Panc1 (cell line): ENCODE data around the gene ARHGEF37. TPM values are rescaled to one million over a fixed set of nuclear protein-coding genes. Genes with fewer than 3 reads are reported as not detected.
"Not testable (repeated sequence)": the region's sequence is repeated elsewhere in the genome, so short reads cannot be mapped to it uniquely, and the experiment has no call there.

Experiments
- ATAC-seq: fragments of 200-7000 bp; cut with Tn5 transposase; 2 replicates; pipeline ENCODE4 v1.9.1; 2020; ENCODE audit warnings: mild to moderate bottlenecking, moderate library complexity
- BruUV-seq: library from RNA; stranded (reverse); fragments of 400-500 nt; replicated peaks from 2 replicates; lab custom pipeline; 2021; lab: Mats Ljungman, UMichigan
- CTCF ChIA-PET: fragments of 300-600 bp; sonication (Branson Sonifier 250); formaldehyde crosslinking; loops from one replicate; lab custom pipeline; 2022; ENCODE audit warnings: antibody characterized with exemption; lab: Charles Lee
- POLR2A ChIA-PET: fragments of 300-600 bp; sonication (Branson Sonifier 250); formaldehyde crosslinking; loops from one replicate; lab custom pipeline; 2022; ENCODE audit warnings: antibody characterized with exemption; lab: Charles Lee
- DNase-seq: peaks from one replicate; pipeline ENCODE4 v3.0.0-alpha.2; 2010; ENCODE audit warnings: low read depth, low spot score
- H3K27ac ChIP-seq: 2 replicates; pipeline ENCODE4 v1.5.1; 2011; ENCODE audit warnings: mild to moderate bottlenecking, low read length, inconsistent platforms
- H3K27me3 ChIP-seq: fragments of 200-500 bp; sonication (Bioruptor generic); 2 replicates; pipeline ENCODE4 v1.6.0; 2014; ENCODE audit warnings: low read length, inconsistent platforms; ENCODE audit not compliant: control insufficient read depth, insufficient read depth
- H3K36me3 ChIP-seq: fragments of 200-500 bp; sonication (Bioruptor generic); 2 replicates; pipeline ENCODE4 v1.5.1; 2014; ENCODE audit warnings: inconsistent platforms, mild to moderate bottlenecking, low read length, moderate library complexity; ENCODE audit not compliant: control insufficient read depth, insufficient read depth
- H3K4me1 ChIP-seq: 2 replicates; pipeline ENCODE4 v1.5.1; 2011; ENCODE audit warnings: inconsistent platforms, mild to moderate bottlenecking, low read length, moderate library complexity; ENCODE audit not compliant: control insufficient read depth, insufficient read depth
- H3K4me3 ChIP-seq, 2 experiments: 2 replicates each; pipeline ENCODE4 v1.5.1; 2011 to 2012; ENCODE audit warnings: low read depth in 2 of 2, low read length in 2 of 2, mild to moderate bottlenecking in 2 of 2, inconsistent platforms in 1 of 2, moderate library complexity in 1 of 2
- H3K9me3 ChIP-seq: fragments of 200-500 bp; sonication (Bioruptor generic); 2 replicates; pipeline ENCODE4 v1.5.1; 2014; ENCODE audit warnings: low read depth, mild to moderate bottlenecking, inconsistent platforms, low read length, moderate library complexity; ENCODE audit not compliant: control insufficient read depth, insufficient read depth
- CTCF ChIP-seq: fragments of 450-650 bp; IDR thresholded peaks from 2 replicates; pipeline ENCODE4 v1.5.1; 2017; ENCODE audit warnings: mild to moderate bottlenecking
- POLR2AphosphoS5 ChIP-seq: IDR thresholded peaks from 2 replicates; pipeline ENCODE4 v1.6.1; 2012; ENCODE audit warnings: mild to moderate bottlenecking, low read depth, low read length, moderate library complexity
- REST ChIP-seq, 2 experiments: IDR thresholded peaks; 2 replicates each; pipeline ENCODE4 v1.6.1; 2011 to 2012; ENCODE audit warnings: low read depth in 2 of 2, control low read depth in 1 of 2, low read length in 1 of 2, mild to moderate bottlenecking in 1 of 2, moderate library complexity in 1 of 2; ENCODE audit not compliant: insufficient read depth in 1 of 2
- SIN3A ChIP-seq: IDR thresholded peaks from 2 replicates; pipeline ENCODE4 v1.6.1; 2012; ENCODE audit warnings: low read depth, mild to moderate bottlenecking, low read length, moderate library complexity, borderline replicate concordance; ENCODE audit not compliant: insufficient read depth
- TCF7L2 ChIP-seq: IDR thresholded peaks from 2 replicates; pipeline ENCODE4 v1.6.1; 2011; ENCODE audit warnings: mild to moderate bottlenecking, low read depth, low read length, inconsistent platforms
- in situ Hi-C: cut with HindIII; loops from 2 replicates; pipeline ENCODE4 v1.10.0; 2016; ENCODE audit warnings: low sequenced_read_pairs, low pct_unique_long_range_greater_than_20kb
- intact Hi-C: fragments of 100-400 bp; cut with micrococcal nuclease; formaldehyde crosslinking; loops from one replicate; pipeline ENCODE4 v1.10.0; 2022; ENCODE audit not compliant: unreplicated experiment
- total RNA-seq: library from RNA; stranded (reverse); gene quantifications from one replicate; pipeline ENCODE4 v1.2.1, GENCODE V29; 2021; ENCODE audit not compliant: unreplicated experiment

The ARHGEF37 gene
- total RNA-seq, 1 experiment from 2014 or later, result 3.2 TPM

GRCh38 chr5:149597618-149598017 lies 16.3 kb downstream of the ARHGEF37 start:
- Histone ChIP-seq H3K36me3 (no peaks in the 10 kb centered on the region), H3K4me1 (no peaks in the 10 kb centered on the region), H3K27ac (no peak overlapping the region), H3K27me3 (no peaks in the 10 kb centered on the region), H3K9me3 (no peaks in the 10 kb centered on the region), H3K4me3 (no peak overlapping the region)
- no peak for TF ChIP-seq POLR2AphosphoS5
- no peak for TF ChIP-seq TCF7L2
- no peak for TF ChIP-seq SIN3A
- no peak for TF ChIP-seq REST (IDR thresholded peaks at IDR 0.05; ENCODE audit: insufficient read depth in 1 of 2, low read depth in 2 of 2, low read length in 1 of 2)
- BruUV-seq, result no TSS peak
- ChIA-PET CTCF (interaction anchor here (0.7 kb wide), 1 partner anchor 79 kb away, joined by 5 read pairs; no protein-coding TSS in a partner anchor), POLR2A (no interaction called here)
- intact Hi-C loops (no loop called here), in situ Hi-C loops (no loop called here)
- no peak for DNase-seq
- ATAC-seq, result no peak

- H3K9me3 ChIP-seq, POLR2A ChIA-PET, BruUV-seq: not testable (repeated sequence)
Measured at GRCh38 chr5:149598234-149598633, 16.9 kb downstream of the ARHGEF37 start.

GRCh38 chr5:149598966-149599365 lies 17.7 kb downstream of the ARHGEF37 start:
- Histone ChIP-seq H3K36me3 (no peaks in the 10 kb centered on the region), H3K4me1 (no peaks in the 10 kb centered on the region), H3K9me3 (no peaks in the 10 kb centered on the region), H3K27me3 (no peaks in the 10 kb centered on the region), H3K4me3 (no peak overlapping the region), H3K27ac (no peak overlapping the region)
- in situ Hi-C loops (no loop called here), intact Hi-C loops (no loop called here)
- ChIA-PET POLR2A (no interaction called here), CTCF (no interaction called here)
- TF ChIP-seq REST (IDR thresholded peaks at IDR 0.05; ENCODE audit: insufficient read depth in 1 of 2, low read depth in 2 of 2, low read length in 1 of 2) (no peak), TCF7L2 (no peak), CTCF (no peak)
- BruUV-seq, result no TSS peak
- no peak for DNase-seq
- ATAC-seq, result no peak

More at GRCh38 chr5:149598234-149598633, 16.9 kb downstream of the ARHGEF37 start:
- ATAC-seq, in situ Hi-C loops, H3K27ac ChIP-seq, DNase-seq, intact Hi-C loops, H3K27me3 ChIP-seq, H3K36me3 ChIP-seq, H3K4me3 ChIP-seq, H3K4me1 ChIP-seq: not testable (repeated sequence)
- CTCF ChIA-PET, result interaction anchor here (0.7 kb wide), 1 partner anchor 79 kb away, joined by 5 read pairs; no protein-coding TSS in a partner anchor
